KMS-11 (cell line): Measurements from ENCODE around the gene SET.
A peak's percentile ranks its signal among the peaks of the same experiment; 100 is the strongest.

Source experiments
- H2AFZ ChIP-seq: fragments of 200-600 bp; sonication (generic); 2 replicates; pipeline ENCODE4 v1.6.1; 2016; ENCODE audit warnings: antibody characterized with exemption, mixed run types, low read depth
- H3K27ac ChIP-seq: fragments of 200-600 bp; sonication (generic); 2 replicates; pipeline ENCODE4 v1.6.1; 2016; ENCODE audit warnings: mild to moderate bottlenecking, mixed run types
- H3K27me3 ChIP-seq: fragments of 200-600 bp; sonication (generic); 2 replicates; pipeline ENCODE4 v1.6.1; 2017; ENCODE audit warnings: mild to moderate bottlenecking, low read depth, mixed run types, moderate library complexity; ENCODE audit not compliant: insufficient read depth
- H3K36me3 ChIP-seq: fragments of 200-600 bp; sonication (generic); 2 replicates; pipeline ENCODE4 v1.6.1; 2017; ENCODE audit warnings: mild to moderate bottlenecking, mixed run types; ENCODE audit not compliant: insufficient read depth
- H3K4me1 ChIP-seq: fragments of 200-600 bp; sonication (generic); 2 replicates; pipeline ENCODE4 v1.6.1; 2016; ENCODE audit warnings: mild to moderate bottlenecking, low read depth, mixed run types; ENCODE audit not compliant: poor library complexity, severe bottlenecking
- H3K4me2 ChIP-seq: fragments of 200-600 bp; sonication (generic); 2 replicates; pipeline ENCODE4 v1.7.0; 2016; ENCODE audit warnings: mild to moderate bottlenecking, mixed run types
- H3K4me3 ChIP-seq: fragments of 200-600 bp; sonication (generic); IDR thresholded peaks from 2 replicates; pipeline ENCODE4 v1.6.1; 2017; ENCODE audit warnings: low read depth, low read length, mixed read lengths; ENCODE audit not compliant: insufficient read depth
- H3K79me2 ChIP-seq: fragments of 200-600 bp; sonication (generic); 2 replicates; pipeline ENCODE4 v1.6.1; 2016; ENCODE audit warnings: low read depth, mixed run types; ENCODE audit not compliant: insufficient read depth
- H3K9ac ChIP-seq: fragments of 200-600 bp; sonication (generic); 2 replicates; pipeline ENCODE4 v1.6.1; 2016; ENCODE audit warnings: mild to moderate bottlenecking, mixed run types
- H4K20me1 ChIP-seq: fragments of 200-600 bp; sonication (generic); 2 replicates; pipeline ENCODE4 v1.6.1; 2016; ENCODE audit warnings: mild to moderate bottlenecking, mixed run types; ENCODE audit not compliant: insufficient read depth
- CTCF ChIP-seq: fragments of 200-600 bp; sonication (generic); conservative IDR thresholded peaks from 2 replicates; pipeline ENCODE4 v1.6.1; 2017; ENCODE audit warnings: low read depth, mild to moderate bottlenecking, antibody characterized with exemption, low read length, moderate library complexity, mixed read lengths

The SET gene

GRCh38 chr9:128722380-128723351 lies 33.6 kb downstream of the SET start:
- no peak overlapping the region for H3K4me3 ChIP-seq
- TF ChIP-seq CTCF, result no peak
- no peaks in the 10 kb centered on the region for H3K36me3 ChIP-seq
- peak overlapping the region; percentile 99 for H3K4me2 ChIP-seq
- H3K9ac ChIP-seq, result no peak overlapping the region; the same call in 1 of the 2 replicates
- H3K27me3 ChIP-seq, result no peaks in the 10 kb centered on the region
- H3K27ac ChIP-seq, result no peak overlapping the region
- no peaks in the 10 kb centered on the region for H4K20me1 ChIP-seq
- H3K4me1 ChIP-seq, result peaks cover 13% of the 10 kb centered on the region
- no peaks in the 10 kb centered on the region for H3K79me2 ChIP-seq
- no peak overlapping the region for H2AFZ ChIP-seq

GRCh38 chr9:128723352-128723865 lies 34.4 kb downstream of the SET start:
- Histone ChIP-seq H3K4me1 (peaks cover 13% of the 10 kb centered on the region), H3K79me2 (no peaks in the 10 kb centered on the region), H3K4me3 (no peak overlapping the region), H3K4me2 (peak overlapping the region; percentile 99), H3K36me3 (no peaks in the 10 kb centered on the region), H3K27ac (no peak overlapping the region), H3K27me3 (no peaks in the 10 kb centered on the region), H2AFZ (peak overlapping the region; percentile 81), H4K20me1 (no peaks in the 10 kb centered on the region), H3K9ac (peak overlapping the region; percentile 70; the same call in 1 of the 2 replicates)
- TF ChIP-seq CTCF, result no peak

- Histone ChIP-seq H2AFZ (peak within 1 kb of the TSS; percentile 89), H3K27me3 (no peaks in the 10 kb centered on the region), H4K20me1 (no peaks in the 10 kb centered on the region), H3K79me2 (no peaks in the 10 kb centered on the region), H3K9ac (peak within 1 kb of the TSS; percentile 70; the same call in 1 of the 2 replicates), H3K4me1 (peaks cover 13% of the 10 kb centered on the region), H3K4me2 (peak within 1 kb of the TSS; percentile 99), H3K27ac (no peak within 1 kb of the TSS), H3K4me3 (no peak within 1 kb of the TSS), H3K36me3 (no peaks in the 10 kb centered on the region)
- no peak for TF ChIP-seq CTCF
These were observed 35.1 kb downstream of the SET start, which contains the start of gene ZDHHC12 for GRCh38 chr9:128723866-128724743. Gene ZDHHC12, minus strand, starts transcription at chr9:128724127. Its CDS starts 34 bp downstream, at chr9:128724093.

GRCh38 chr9:128724744-128725211 lies 35.8 kb downstream of the SET start:
- Histone ChIP-seq H3K4me1 (peaks cover 13% of the 10 kb centered on the region), H3K27me3 (no peaks in the 10 kb centered on the region), H3K36me3 (no peaks in the 10 kb centered on the region), H3K27ac (no peak overlapping the region), H3K4me3 (no peak overlapping the region), H3K9ac (peak overlapping the region; percentile 7; the same call in 1 of the 2 replicates), H3K4me2 (peak overlapping the region; percentile 92), H4K20me1 (no peaks in the 10 kb centered on the region), H3K79me2 (no peaks in the 10 kb centered on the region), H2AFZ (peak overlapping the region; percentile 89)
- no peak for TF ChIP-seq CTCF
